Ramos (cell line): ENCODE results near the gene FAM222B.

ENCODE experiments used
- in situ Hi-C: fragments of 300-500 bp; cut with MboI; formaldehyde crosslinking; loops from one replicate; pipeline ENCODE4 v1.14.3; 2022; ENCODE audit warnings: low sequenced_read_pairs; ENCODE audit not compliant: unreplicated experiment

Gene FAM222B

DNA sequence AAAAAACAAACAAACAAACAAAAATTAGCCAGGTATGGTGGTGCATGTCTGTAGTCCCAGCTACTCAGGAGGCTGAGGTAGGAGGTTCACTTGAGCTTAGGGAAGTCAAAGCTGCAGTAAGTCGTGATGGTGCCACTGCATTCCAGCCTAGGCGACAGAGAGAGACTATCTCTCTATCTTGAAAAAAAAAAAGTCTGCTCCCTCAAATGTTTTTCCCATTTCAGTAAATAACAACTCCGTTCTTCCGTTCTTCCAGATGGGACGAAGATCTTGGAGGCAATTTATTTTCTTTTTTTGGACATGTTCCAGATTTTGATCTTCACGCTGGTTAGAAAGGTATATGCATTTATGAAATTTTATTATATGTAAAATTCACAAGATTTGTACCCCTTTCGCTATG lies 31.2 kb upstream of the FAM222B start:
- in situ Hi-C loops = no loop called here

DNA sequence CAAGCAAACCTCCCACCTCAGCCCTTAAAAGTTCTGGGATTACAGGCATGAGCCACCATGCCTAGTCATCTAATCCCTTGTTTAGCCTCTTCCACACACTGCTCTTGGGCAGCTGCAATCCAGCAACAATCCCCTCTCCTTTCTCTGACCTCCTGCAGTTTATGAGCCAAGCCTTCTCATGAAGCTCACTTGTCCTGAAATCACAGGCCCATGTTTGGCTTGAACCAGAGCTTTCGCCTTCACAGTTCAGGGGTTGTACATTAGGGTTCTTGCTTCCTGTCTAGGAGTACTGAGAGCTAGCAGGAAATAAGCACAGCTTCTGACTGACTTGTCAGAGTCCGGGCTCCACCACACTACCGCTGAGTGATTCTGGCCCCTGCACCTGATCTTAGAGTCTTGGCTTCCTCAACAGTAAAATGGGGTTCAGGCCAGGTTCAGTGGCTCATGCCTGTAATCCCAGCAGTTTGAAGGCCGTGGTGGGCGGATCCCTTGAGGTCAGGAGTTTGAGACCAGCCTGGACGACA lies 28.5 kb upstream of the FAM222B start:
- in situ Hi-C loops = no loop called here

DNA sequence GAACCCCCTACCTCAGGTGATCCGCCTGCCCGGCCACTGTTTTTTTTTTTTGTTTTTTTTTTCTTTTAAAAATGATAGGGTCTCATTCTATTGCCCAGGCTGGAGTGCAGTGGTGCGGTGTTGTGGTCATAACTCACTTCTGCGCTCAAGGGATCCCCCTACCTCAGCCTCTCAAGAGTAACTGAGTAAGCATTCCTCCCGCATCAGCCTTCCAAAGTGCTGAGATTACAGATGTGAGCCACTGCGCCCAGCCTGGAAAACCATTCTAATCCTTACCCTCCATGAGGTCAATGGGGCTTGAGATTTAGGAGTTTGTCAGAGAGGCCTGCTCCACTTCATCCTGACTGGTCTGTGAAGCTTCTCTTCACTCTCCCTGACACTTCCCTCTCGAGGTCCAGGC lies 24.7 kb upstream of the FAM222B start:
- in situ Hi-C loops = no loop called here

- in situ Hi-C loops = no loop called here
These were observed 23.6 kb upstream of the FAM222B start for GRCh38 chr17:28865946-28866752.

GRCh38 chr17:28864991-28865849 lies 22.6 kb upstream of the FAM222B start:
- in situ Hi-C loops = loop anchor here (5.0 kb wide), 1 partner anchor 47 kb away; no protein-coding TSS in a partner anchor

- in situ Hi-C loops = loop anchor here (5.0 kb wide), 1 partner anchor 48 kb away; no protein-coding TSS in a partner anchor
These were observed 21.4 kb upstream of the FAM222B start for GRCh38 chr17:28863953-28864352.

DNA sequence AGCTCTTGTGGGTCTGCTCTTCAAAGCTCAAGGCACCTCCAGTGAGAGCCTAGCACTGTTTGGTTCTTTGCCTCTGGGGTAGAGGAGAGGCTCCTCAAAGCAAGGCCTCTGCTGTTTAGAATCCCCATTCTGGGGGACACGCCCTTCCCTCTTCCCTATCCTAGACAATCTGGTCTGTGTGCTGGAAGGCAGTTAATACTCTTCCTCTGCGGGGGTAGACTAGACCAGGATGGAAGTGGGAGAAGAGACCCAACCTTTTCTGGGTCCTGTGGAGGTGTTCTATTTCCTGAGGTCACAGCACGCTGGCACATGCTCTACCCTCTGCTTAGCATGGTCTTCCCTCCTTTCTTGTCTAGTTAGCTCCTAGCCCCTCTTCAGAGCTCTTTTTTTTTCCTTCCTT lies 20.0 kb upstream of the FAM222B start:
- in situ Hi-C loops = loop anchor here (5.0 kb wide), 1 partner anchor 50 kb away; no protein-coding TSS in a partner anchor

- in situ Hi-C loops = loop anchor here (5.0 kb wide), 1 partner anchor 51 kb away; no protein-coding TSS in a partner anchor
These were observed 19.0 kb upstream of the FAM222B start for GRCh38 chr17:28861393-28862203.

DNA sequence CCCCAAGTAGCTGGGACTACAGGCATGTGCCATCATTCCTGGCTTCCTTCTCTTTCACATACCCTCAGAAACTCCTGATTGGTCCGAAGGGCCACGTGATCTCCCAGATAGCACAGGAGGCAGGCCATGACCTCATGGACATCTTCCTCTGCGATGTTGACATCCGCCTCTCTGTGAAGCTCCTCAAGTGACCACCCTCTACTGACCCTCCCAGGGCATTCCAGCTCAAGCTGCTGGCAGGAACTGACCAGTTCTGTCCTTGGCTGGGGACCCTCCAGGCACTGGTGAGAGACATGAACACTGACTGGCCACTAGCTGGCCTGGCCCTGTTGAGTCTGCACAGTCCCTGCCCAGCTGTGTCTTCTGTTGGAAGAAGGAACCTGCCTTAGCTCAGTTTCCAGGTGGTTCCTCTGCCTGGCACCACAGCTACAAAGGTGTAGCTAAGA lies 17.8 kb upstream of the FAM222B start:
- in situ Hi-C loops = loop anchor here (5.0 kb wide), 1 partner anchor 52 kb away; no protein-coding TSS in a partner anchor

DNA sequence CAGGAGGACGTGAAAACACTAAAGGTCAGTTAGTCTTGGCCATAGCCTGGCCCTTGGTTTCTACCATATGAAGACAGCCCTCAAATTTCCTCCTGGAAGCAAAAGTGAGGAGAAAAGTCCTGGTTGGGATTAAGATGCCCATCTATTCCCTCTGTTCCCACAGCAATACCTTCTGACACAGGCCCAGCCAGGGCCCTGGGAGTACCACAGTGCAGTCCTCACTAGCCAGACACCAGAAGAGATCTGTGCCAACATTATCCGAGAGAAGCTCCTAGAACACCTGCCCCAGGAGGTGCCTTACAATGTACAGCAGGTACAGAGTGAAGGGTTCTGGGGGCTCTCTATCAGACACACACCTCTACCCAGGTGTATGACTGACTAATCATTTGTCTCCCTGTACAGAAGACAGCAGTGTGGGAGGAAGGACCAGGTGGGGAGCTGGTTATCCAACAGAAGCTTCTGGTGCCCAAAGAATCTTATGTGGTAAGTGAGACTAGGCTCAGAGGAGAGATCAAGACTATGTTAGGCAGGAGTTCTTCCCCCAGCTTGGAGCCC lies 16.3 kb upstream of the FAM222B start:
- in situ Hi-C loops = loop anchor here (5.0 to 10.0 kb wide), 2 partner anchors 33 to 64 kb away; no protein-coding TSS in a partner anchor

GRCh38 chr17:28857905-28858800 lies 15.6 kb upstream of the FAM222B start:
- in situ Hi-C loops = loop anchor here (5.0 to 10.0 kb wide), 2 partner anchors 34 to 63 kb away; no protein-coding TSS in a partner anchor

GRCh38 chr17:28856028-28856574 lies 13.5 kb upstream of the FAM222B start:
- in situ Hi-C loops = loop anchor here (5.0 to 10.0 kb wide), 2 partner anchors 36 to 61 kb away; no protein-coding TSS in a partner anchor

DNA sequence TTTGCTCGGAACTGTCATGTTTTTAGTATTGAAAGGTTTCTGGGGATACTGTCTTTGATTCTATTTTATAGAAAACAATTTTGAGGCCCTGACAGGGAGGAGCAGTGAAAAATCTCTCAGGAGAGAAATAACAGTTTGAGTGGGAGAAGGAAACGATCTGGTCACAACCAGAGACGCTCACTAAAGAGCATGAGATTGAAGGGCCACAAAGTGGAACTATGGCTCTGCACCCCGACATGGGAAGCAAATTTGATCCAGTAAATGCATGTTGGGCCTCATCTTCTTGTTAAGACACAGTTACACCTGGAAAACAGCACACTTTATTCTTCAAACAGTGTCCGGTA lies 12.7 kb upstream of the FAM222B start:
- in situ Hi-C loops = loop anchor here (5.0 to 10.0 kb wide), 2 partner anchors 37 to 61 kb away; no protein-coding TSS in a partner anchor

- in situ Hi-C loops = loop anchor here (5.0 to 10.0 kb wide), 2 partner anchors 38 to 60 kb away; no protein-coding TSS in a partner anchor
These were observed 12.1 kb upstream of the FAM222B start, which contains the start of gene ERAL1 for GRCh38 chr17:28854457-28855335. ERAL1 (plus strand) TSS chr17:28855016; CDS start chr17:28855035, 19 bp downstream.

DNA sequence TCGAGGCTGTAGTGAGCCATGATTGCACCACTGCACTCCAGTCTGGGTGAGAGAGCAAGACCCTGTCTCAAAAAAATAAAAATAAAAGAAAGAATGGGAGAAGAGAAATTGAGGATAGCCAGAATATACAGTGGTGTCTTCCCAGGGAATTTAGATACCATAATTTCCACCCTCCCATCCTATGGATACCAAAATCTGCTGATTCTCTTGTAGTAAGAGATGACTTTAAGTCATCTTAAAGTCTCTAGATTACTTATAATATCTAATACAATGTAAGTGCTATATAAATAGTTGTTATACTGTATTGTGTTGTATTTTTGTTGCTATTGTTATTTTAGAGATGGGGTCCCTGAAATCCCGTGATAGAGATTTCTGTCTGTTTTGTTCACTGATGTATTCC lies 10.7 kb upstream of the FAM222B start:
- in situ Hi-C loops = loop anchor here (10.0 kb wide), 1 partner anchor 58 kb away; no protein-coding TSS in a partner anchor

- in situ Hi-C loops = loop anchor here (25.0 kb wide), 1 partner anchor 438 kb away; the partner anchor contains the start of gene NUFIP2
These were observed 6.7 kb upstream of the FAM222B start for GRCh38 chr17:28849281-28849680.

DNA sequence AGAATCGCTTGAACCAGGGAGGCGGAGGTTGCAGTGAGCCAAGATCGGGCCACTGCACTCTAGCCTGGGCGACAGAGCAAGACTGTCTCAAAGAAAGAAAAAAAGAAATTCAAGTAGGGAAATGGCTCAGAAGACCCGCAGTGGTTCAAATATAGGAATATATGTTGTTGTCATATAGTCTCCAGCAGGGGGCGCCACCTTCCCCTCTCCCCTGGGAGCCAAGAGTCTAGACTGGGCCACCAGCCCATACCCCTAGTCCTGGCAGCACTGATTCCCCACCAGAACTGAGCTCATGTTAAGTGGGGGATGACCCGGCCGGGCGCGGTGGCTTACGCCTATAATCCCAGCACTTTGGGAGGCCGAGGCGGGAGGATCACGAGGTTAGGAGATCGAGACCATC lies 6.1 kb upstream of the FAM222B start:
- in situ Hi-C loops = loop anchor here (25.0 kb wide), 1 partner anchor 439 kb away; the partner anchor contains the start of gene NUFIP2
